CD4-positive, alpha-beta T cell treated with Interleukin-2 at 100 ng/mL for 4 hours (primary cell): Measurements from ENCODE around the gene ORMDL2.
"Not testable (repeated sequence)": the region's sequence is repeated elsewhere in the genome, so short reads cannot be mapped to it uniquely, and the experiment has no call there.

Experiments used
- DNase-seq: peaks from one replicate; pipeline ENCODE4 v3.0.0-alpha.2; 2020; ENCODE audit warnings: low spot score

Gene ORMDL2

DNA sequence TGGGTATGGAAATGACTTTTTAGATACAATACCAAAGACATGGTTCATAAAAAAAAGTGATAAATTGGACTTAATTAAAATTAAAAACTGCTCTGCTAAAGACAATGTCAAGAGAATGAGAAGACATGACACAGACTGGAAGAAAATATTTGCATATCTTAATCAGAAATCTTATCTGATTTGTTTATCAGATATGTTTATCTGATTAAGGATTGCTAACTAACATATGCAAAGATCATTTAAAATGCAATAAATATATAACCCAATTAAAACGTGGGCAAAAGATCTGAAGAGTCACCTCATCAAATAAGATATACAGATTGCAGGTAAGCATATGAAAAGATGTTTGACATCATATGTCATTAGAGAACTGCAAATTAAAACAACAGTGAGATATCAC, 34.9 kb downstream of the ORMDL2 start:
- no peak for DNase-seq

DNA sequence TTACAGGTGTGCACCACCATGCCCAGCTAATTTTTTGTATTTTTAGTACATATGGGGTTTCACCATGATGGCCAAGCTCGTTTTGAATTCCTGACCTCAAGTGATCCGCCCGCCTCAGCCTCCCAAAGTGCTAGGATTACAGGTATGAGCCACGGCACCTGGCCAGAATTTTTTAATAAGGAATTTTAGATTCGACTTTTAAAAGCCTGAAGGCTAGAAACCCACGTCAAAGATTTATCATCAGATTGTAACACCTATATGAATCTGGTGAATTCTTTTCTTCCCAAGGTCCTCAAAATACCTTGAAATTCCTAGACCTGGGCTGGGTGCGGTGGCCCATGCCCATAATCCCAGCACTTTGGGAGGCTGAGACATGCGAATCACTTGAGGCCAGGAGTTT, 43.6 kb downstream of the ORMDL2 start:
- DNase-seq = no peak

DNA sequence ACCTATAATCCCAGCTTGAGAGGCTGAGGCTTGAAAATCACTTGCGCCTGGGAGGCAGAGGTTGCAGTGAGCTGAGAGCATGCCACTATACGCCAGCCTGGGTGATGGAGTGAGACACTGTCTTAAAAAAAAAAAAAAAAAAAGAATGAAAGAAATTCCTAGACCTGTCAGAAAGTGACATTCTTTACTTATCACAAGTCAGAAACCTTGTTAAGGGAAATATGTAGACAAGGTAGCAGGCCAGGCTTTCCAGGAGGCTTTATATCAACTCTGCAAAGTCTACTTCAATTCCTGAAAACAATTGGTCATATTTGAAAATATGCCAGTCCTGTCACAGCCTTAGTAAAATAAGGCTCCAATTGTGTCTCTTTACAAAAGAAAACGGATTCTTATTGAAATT, 44.0 kb downstream of the ORMDL2 start:
- DNase-seq = no peak

DNA sequence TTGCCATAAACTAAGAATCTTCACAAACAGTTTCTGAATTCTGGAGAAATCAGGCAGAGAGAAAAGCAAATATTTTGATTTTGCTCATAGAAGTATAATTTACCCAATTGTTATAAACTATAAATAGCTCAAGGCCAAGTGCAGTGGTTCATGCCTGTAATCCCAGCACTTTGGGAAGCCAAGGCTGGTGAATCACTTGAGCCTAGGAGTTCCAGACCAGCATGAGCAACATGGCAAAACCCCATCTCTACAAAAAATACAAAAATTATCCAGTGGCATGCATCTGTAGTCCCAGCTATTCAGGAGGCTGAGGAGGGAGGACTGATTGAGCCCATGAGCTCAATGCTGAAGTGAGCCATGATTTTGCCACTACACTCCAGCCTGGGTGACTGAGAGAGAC, 44.4 kb downstream of the ORMDL2 start:
- no peak for DNase-seq

DNA sequence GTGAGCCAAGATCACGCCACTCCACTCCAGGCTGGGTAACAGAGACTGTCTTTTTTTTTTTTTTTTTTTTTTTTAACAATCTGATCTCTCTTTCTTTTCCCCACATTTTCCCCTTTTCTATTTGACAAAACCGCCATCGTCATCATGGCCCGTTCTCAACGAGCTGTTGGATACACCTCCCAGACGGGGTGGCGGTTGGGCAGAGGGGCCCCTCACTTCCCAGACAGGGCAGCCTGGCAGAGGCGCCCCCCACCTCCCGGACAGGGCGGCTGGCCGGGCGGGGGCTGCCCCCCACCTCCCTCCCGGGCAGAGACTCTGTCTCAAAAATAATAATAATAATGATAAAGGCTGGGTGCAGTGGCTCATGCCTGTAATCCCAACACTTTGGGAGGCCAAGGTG, 45.1 kb downstream of the ORMDL2 start:
- DNase-seq = not testable (repeated sequence)

DNA sequence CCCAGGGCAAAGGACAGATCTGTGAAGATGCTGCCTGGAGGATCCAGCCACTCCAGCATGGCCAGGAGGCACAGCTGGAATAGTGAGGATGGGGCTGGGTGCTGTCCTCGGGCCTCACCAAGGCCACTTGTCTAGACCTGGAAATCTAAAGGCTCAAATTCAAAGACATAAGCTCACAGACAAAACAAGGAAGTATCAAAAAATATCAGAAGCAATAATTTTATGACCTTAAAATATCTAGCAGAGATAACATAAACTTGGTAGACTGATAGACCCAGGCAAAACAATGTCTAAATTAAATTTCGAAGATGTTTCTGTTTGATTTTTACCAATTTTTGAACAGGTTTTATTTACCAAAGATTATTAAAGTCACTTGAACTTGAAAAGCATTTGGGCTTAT, 47.5 kb downstream of the ORMDL2 start:
- DNase-seq = no peak

DNA sequence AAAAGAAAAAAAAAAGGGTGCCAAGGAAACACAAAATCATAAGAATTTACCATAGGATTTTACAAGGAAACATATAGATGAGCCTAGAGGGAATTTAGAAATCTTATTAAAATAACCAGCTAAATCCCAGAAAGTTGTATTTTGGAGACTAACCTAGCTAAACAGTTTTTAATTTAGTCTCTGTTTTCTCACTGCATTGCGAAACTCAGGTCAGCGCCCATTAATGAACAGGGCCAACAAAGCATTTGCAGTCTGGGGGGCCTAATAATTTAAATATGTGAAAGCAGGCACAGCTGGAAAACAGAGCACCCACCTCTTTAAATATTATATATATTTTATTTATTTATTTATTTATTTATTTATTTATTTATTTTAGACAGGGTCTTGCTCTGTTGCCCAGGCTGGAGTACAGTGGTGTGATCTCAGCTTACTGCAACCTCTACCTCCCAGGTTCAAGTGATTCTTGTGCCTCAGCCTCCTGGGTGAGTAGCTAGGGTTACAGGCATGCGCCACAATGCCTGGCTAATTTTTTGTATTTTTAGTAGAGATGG, 48.7 kb downstream of the ORMDL2 start:
- DNase-seq = not testable (repeated sequence)
